OCI-LY7 (cell line): ENCODE measurements around the gene TUSC7. TPM values are rescaled to one million over a fixed set of nuclear protein-coding genes. Genes with fewer than 3 reads are reported as not detected.

Source experiments
- BruUV-seq: library from RNA; stranded (reverse); fragments of 400-500 nt; replicated peaks from 2 replicates; lab custom pipeline; 2021; lab: Mats Ljungman, UMichigan
- CTCF ChIA-PET: fragments of 300-600 bp; sonication (Branson Sonifier 250); formaldehyde crosslinking; loops from one replicate; lab custom pipeline; 2022; ENCODE audit warnings: antibody characterized with exemption; ENCODE audit not compliant: unreplicated experiment; lab: Charles Lee
- POLR2A ChIA-PET: fragments of 300-600 bp; sonication (Branson Sonifier 250); formaldehyde crosslinking; loops from one replicate; lab custom pipeline; 2022; ENCODE audit warnings: antibody characterized with exemption; lab: Charles Lee
- DNase-seq: peaks from one replicate; pipeline ENCODE4 v3.0.0-alpha.2; 2015; ENCODE audit warnings: low spot score
- H2AFZ ChIP-seq: fragments of 200-600 bp; sonication (generic), shearing (Covaris generic); 2 replicates; pipeline ENCODE4 v1.6.1; 2014; ENCODE audit warnings: mild to moderate bottlenecking, antibody characterized with exemption, low read length, moderate library complexity
- H3K27ac ChIP-seq: fragments of 200-600 bp; sonication (generic); 2 replicates; pipeline ENCODE4 v1.5.1; 2014; ENCODE audit warnings: mixed run types, low read depth, mild to moderate bottlenecking, moderate library complexity, low read length, inconsistent platforms; ENCODE audit not compliant: poor library complexity, severe bottlenecking
- H3K36me3 ChIP-seq: fragments of 200-600 bp; sonication (generic); 2 replicates; pipeline ENCODE4 v1.6.1; 2014; ENCODE audit warnings: mild to moderate bottlenecking, antibody characterized with exemption, low read length, moderate library complexity, mixed read lengths; ENCODE audit not compliant: insufficient read depth
- H3K4me1 ChIP-seq: fragments of 200-600 bp; sonication (generic); 2 replicates; pipeline ENCODE4 v1.5.1; 2014; ENCODE audit warnings: mild to moderate bottlenecking, low read length; ENCODE audit not compliant: insufficient read depth, poor library complexity, severe bottlenecking
- H3K4me2 ChIP-seq: fragments of 200-600 bp; sonication (generic); 2 replicates; pipeline ENCODE4 v1.6.1; 2014; ENCODE audit warnings: mild to moderate bottlenecking, low read length
- H3K4me3 ChIP-seq: fragments of 200-600 bp; sonication (generic); 2 replicates; pipeline ENCODE4 v1.5.1; 2014; ENCODE audit warnings: mild to moderate bottlenecking, low read depth, low read length; ENCODE audit not compliant: poor library complexity, severe bottlenecking
- H3K79me2 ChIP-seq: fragments of 200-600 bp; sonication (generic); 2 replicates; pipeline ENCODE4 v1.6.1; 2016; ENCODE audit warnings: low read depth, mild to moderate bottlenecking, low read length, moderate library complexity, mixed read lengths; ENCODE audit not compliant: insufficient read depth
- H3K9me2 ChIP-seq: fragments of 200-600 bp; sonication (generic); 2 replicates; pipeline ENCODE4 v1.6.1; 2016; ENCODE audit warnings: mild to moderate bottlenecking, low read length, mixed read lengths; ENCODE audit not compliant: insufficient read depth
- H3K9me3 ChIP-seq: fragments of 200-600 bp; sonication (generic); 2 replicates; pipeline ENCODE4 v1.6.1; 2014; ENCODE audit warnings: mild to moderate bottlenecking, mixed run types, low read length, mixed read lengths
- H4K20me1 ChIP-seq: fragments of 200-600 bp; sonication (generic); 2 replicates; pipeline ENCODE4 v1.6.1; 2014; ENCODE audit warnings: mild to moderate bottlenecking, antibody characterized with exemption, low read length, moderate library complexity, mixed read lengths; ENCODE audit not compliant: insufficient read depth
- CTCF ChIP-seq: fragments of 200-600 bp; sonication (generic); conservative IDR thresholded peaks from 2 replicates; pipeline ENCODE4 v1.5.1; 2014; ENCODE audit warnings: mild to moderate bottlenecking, antibody characterized with exemption, low read length, moderate library complexity, mixed read lengths
- EZH2phosphoT487 ChIP-seq: fragments of 200-600 bp; sonication (generic); IDR thresholded peaks from 2 replicates; pipeline ENCODE4 v1.6.1; 2018; ENCODE audit warnings: low read depth, borderline replicate concordance, mild to moderate bottlenecking, mixed run types, antibody characterized with exemption, low read length, moderate library complexity, mixed read lengths
- intact Hi-C: fragments of 100-400 bp; cut with micrococcal nuclease; formaldehyde crosslinking; loops from one replicate; pipeline ENCODE4 v1.10.0; 2022; ENCODE audit not compliant: unreplicated experiment
- total RNA-seq, 2 experiments: library from RNA; depleted of rRNA in 1 of 2; stranded (reverse); fragments of >200 nt in 1 of 2; shearing (Covaris generic) in 1 of 2; gene quantifications; 2 replicates each; pipeline ENCODE4 v1.2.3, GENCODE V29; 2014 to 2022

TUSC7 gene
- total RNA-seq, 2 experiments from 2014 or later = not detected

GRCh38 chr3:116707531-116707930, 2.0 kb upstream of the TUSC7 start:
- H3K4me2 ChIP-seq = no peak overlapping the region
- no peaks in the 10 kb centered on the region for H3K79me2 ChIP-seq
- no peaks in the 10 kb centered on the region for H3K36me3 ChIP-seq
- ChIA-PET POLR2A (no interaction called here), CTCF (no interaction called here)
- DNase-seq = no peak
- no peaks in the 10 kb centered on the region for H4K20me1 ChIP-seq
- H3K27ac ChIP-seq = no peak overlapping the region
- H2AFZ ChIP-seq = no peak overlapping the region
- no peak overlapping the region for H3K4me3 ChIP-seq
- no peaks in the 10 kb centered on the region for H3K9me2 ChIP-seq
- H3K4me1 ChIP-seq = no peaks in the 10 kb centered on the region
- no TSS peak for BruUV-seq
- H3K9me3 ChIP-seq = no peaks in the 10 kb centered on the region
- TF ChIP-seq CTCF (no peak), EZH2phosphoT487 (no peak)
- intact Hi-C loops = no loop called here

GRCh38 chr3:116716490-116716889, 6.9 kb downstream of the TUSC7 start:
- no peak overlapping the region for H3K27ac ChIP-seq
- ChIA-PET POLR2A (interaction anchor here (1.7 kb wide), 1 partner anchor 10 kb away, joined by 4 read pairs; no protein-coding TSS in a partner anchor), CTCF (no interaction called here)
- no peak for TF ChIP-seq EZH2phosphoT487
- TF ChIP-seq CTCF = no peak
- H3K36me3 ChIP-seq = no peaks in the 10 kb centered on the region
- H3K4me3 ChIP-seq = no peak overlapping the region
- no peaks in the 10 kb centered on the region for H3K9me3 ChIP-seq
- DNase-seq = no peak
- H2AFZ ChIP-seq = no peak overlapping the region
- BruUV-seq = no TSS peak
- intact Hi-C loops = no loop called here
- H3K4me1 ChIP-seq = no peaks in the 10 kb centered on the region
- no peaks in the 10 kb centered on the region for H3K79me2 ChIP-seq
- H3K4me2 ChIP-seq = no peak overlapping the region
- no peaks in the 10 kb centered on the region for H3K9me2 ChIP-seq
- H4K20me1 ChIP-seq = no peaks in the 10 kb centered on the region

- no peaks in the 10 kb centered on the region for H3K9me2 ChIP-seq
- no peak overlapping the region for H3K27ac ChIP-seq
- H3K36me3 ChIP-seq = no peaks in the 10 kb centered on the region
- TF ChIP-seq CTCF (no peak), EZH2phosphoT487 (no peak)
- no peak overlapping the region for H2AFZ ChIP-seq
- no peak for DNase-seq
- H3K9me3 ChIP-seq = no peaks in the 10 kb centered on the region
- POLR2A ChIA-PET = interaction anchor here (1.7 kb wide), 1 partner anchor 9 kb away, joined by 4 read pairs; no protein-coding TSS in a partner anchor
- H3K4me2 ChIP-seq = no peak overlapping the region
- H3K4me1 ChIP-seq = no peaks in the 10 kb centered on the region
- CTCF ChIA-PET = no interaction called here
- H3K79me2 ChIP-seq = no peaks in the 10 kb centered on the region
- no peaks in the 10 kb centered on the region for H4K20me1 ChIP-seq
- no peak overlapping the region for H3K4me3 ChIP-seq
- BruUV-seq = no TSS peak
- intact Hi-C loops = no loop called here
These were observed 8.0 kb downstream of the TUSC7 start for GRCh38 chr3:116717566-116717965.
